ENCODE results near the gene HS1BP3. TPM values are rescaled to one million over a fixed set of nuclear protein-coding genes. Genes with fewer than 3 reads are reported as not detected.

HS1BP3 gene
- total RNA-seq, 1 donor from 2014 or later, result 22.1 TPM

DNA sequence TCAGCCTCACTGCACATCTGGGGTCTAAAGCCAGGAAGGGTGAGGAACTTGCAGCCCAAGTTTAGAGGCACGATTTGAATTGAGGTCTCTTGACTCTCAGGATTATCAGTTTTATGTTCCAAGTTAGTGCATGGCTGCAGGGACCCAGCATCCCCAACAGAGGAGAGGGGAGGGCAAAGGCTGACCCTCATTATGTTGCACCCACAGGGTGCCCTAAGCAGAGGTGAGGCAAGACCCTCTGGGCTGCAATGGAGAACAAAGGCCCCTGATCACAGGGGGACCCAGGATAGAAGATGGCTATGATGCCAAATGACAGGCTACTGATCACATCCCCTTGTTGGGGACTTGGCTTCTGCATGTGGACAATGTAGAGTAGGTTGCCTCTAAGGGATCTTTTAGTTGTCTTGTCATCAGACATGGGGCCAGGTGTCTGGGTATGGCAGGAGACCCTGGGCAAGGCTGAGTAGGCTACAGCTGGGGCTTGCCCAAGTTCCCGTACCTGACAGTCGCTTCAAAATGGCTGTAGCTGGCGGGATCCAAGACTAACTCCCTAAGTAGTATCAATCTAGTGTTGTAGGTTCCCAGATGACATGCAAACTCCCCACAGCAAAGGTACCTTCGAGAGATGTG, 11.5 kb upstream of the HS1BP3 start:
- TF ChIP-seq, protein P1, sequence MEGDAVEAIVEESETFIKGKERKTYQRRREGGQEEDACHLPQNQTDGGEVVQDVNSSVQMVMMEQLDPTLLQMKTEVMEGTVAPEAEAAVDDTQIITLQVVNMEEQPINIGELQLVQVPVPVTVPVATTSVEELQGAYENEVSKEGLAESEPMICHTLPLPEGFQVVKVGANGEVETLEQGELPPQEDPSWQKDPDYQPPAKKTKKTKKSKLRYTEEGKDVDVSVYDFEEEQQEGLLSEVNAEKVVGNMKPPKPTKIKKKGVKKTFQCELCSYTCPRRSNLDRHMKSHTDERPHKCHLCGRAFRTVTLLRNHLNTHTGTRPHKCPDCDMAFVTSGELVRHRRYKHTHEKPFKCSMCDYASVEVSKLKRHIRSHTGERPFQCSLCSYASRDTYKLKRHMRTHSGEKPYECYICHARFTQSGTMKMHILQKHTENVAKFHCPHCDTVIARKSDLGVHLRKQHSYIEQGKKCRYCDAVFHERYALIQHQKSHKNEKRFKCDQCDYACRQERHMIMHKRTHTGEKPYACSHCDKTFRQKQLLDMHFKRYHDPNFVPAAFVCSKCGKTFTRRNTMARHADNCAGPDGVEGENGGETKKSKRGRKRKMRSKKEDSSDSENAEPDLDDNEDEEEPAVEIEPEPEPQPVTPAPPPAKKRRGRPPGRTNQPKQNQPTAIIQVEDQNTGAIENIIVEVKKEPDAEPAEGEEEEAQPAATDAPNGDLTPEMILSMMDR (conservative IDR thresholded peaks at IDR 0.05), result no peak
- DNase-seq (ENCODE audit: extremely low spot score, unreplicated experiment), result no peak
- H3K4me1 Mint-ChIP-seq (ENCODE audit: unreplicated experiment), result no peaks in the 10 kb centered on the region
- H3K4me3 Mint-ChIP-seq, result no peak overlapping the region
- no peak overlapping the region for H3K27ac Mint-ChIP-seq
- no peaks in the 10 kb centered on the region for H3K36me3 Mint-ChIP-seq
- no peaks in the 10 kb centered on the region for H3K9me3 Mint-ChIP-seq
- H3K27me3 Mint-ChIP-seq, result peaks cover 89% of the 10 kb centered on the region

DNA sequence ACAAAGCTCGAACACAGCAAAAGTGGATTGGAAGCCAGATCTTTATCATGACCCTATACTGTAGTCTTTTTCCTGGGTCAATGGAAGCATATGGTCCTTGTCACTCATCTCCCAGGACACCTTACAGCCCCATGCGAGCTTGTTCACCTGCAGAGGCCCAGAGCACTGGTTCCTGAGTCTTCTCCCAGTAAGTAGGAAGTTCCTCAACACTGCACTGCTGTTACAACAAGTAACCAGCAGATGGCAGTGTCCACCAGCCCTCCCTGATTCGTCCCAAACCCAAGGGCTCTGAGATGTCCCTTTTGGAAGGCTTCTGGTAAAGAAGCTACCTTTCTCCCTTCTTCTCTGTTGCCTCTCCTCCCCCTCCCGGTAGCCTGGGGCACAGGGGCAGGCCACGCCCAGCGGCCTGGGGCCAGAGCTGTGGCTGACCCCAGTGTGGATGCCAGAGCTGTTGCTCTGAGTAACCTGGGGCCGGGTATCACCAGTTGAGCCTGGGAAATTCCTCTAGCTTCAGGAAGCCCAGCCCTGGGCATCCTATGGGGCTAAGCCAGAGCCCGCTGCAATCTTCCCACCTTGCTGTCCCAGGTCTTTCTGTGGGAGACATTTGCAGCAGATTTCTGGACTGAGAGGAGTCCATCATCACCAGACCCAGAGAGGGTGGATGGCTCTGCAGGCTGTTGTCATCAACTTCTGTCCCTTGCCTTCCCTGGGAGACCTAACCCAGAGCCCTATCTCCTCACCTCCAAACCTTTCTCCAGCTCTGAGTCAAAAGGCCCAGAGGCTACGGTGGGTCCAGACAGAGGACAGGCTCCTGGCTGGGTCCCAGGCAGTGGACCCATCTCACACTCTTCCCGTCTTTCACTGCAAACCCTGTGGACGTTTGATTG, 10.8 kb upstream of the HS1BP3 start:
- Mint-ChIP-seq H3K27ac (peak overlapping the region; percentile 78), H3K36me3 (no peaks in the 10 kb centered on the region), H3K4me1 (ENCODE audit: unreplicated experiment) (no peaks in the 10 kb centered on the region)

DNA sequence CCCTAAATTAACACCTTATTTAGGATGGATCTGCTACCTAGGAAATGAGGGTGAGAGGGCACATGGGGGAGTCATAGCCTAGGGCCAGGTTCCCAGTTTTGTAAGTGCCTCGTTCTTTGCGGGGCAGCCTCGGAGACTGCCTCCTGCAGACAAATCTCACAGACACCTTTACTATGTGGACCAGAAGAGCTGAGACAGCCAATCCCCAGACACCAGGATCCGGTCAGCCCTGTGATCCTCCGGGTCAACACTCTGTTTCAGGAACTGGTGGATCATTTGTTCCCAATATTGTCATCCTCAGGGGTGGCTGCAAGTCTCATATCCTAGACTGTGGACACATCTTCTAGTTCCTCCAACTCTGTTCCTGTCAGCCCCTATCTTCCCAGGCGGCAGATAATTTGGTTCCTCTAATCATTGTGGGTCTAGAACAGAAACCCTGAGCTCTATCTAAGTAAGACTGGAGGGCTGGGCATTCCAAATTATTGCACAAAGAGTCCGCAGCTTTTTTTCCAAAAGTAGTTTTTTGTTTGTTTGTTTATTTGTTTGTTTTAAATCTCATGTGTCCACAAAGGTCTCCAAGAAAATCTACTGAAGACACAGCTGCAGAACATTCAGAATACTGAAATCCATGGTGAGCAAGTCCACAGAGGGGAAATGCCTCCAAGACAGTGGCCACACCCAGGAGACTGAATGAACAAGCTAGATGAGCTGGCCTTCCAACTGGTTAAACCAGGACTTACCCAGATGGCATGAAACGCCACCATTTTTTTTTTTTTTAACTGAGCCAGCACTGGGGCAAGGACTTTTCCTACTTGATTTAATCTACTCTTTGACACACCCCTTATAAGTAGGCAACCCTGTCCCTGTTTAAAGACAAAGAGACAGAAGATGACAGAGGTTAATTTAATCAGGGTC, 9.9 kb upstream of the HS1BP3 start:
- Mint-ChIP-seq H3K36me3 (no peaks in the 10 kb centered on the region), H3K4me1 (ENCODE audit: unreplicated experiment) (no peaks in the 10 kb centered on the region), H3K27ac (peak overlapping the region; percentile 78), H3K4me3 (no peak overlapping the region), H3K27me3 (peaks cover 92% of the 10 kb centered on the region), H3K9me3 (no peaks in the 10 kb centered on the region)
- DNase-seq (ENCODE audit: extremely low spot score, unreplicated experiment), result no peak
- TF ChIP-seq, protein P1 (conservative IDR thresholded peaks at IDR 0.05), result no peak

More for the DNA sequence above, 10.8 kb upstream of the HS1BP3 start:
- TF ChIP-seq, protein P1 (conservative IDR thresholded peaks at IDR 0.05), result peak; percentile 99
- Mint-ChIP-seq H3K27me3 (peaks cover 94% of the 10 kb centered on the region), H3K4me3 (no peak overlapping the region), H3K9me3 (no peaks in the 10 kb centered on the region)
- no peak for DNase-seq (ENCODE audit: extremely low spot score, unreplicated experiment)

DNA sequence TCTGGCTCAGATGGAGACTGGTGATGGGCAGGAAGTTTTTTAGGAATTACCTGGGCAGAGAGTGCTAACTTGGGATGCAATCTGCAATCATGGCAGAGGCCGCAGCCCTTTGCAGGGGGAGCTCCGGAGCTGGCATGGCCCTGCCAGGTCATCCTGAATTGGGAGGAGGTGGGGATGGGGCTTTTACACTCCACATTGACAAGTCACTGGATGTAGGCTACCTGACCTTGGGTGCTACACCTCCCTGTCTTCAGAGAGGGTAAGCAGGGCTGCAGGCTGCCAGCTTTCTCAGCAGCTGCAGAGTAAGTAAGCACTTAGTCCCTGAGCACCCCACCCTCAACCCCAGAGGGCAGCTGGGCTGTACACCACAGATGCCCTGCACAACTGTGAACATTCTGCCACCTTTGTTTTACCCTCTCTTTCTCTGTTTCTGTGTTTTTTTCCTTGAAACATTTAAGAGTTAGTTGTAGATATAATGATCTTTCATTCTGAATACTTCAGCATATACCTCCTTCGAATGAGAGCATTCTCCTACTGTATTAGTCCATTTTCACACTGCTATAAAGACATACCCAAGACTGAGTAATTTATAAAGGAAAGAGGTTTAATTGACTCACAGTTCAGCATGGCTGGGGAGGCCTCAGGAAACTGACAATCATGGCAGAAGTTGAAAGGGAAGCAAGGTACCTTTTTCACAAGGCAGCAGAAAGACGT, 6.8 kb upstream of the HS1BP3 start:
- H3K9me3 Mint-ChIP-seq, result no peaks in the 10 kb centered on the region
- no peaks in the 10 kb centered on the region for H3K4me1 Mint-ChIP-seq (ENCODE audit: unreplicated experiment)
- DNase-seq (ENCODE audit: extremely low spot score, unreplicated experiment), result no peak
- H3K4me3 Mint-ChIP-seq, result no peak overlapping the region
- peaks cover 76% of the 10 kb centered on the region for H3K27me3 Mint-ChIP-seq
- no peak overlapping the region for H3K27ac Mint-ChIP-seq
- no peaks in the 10 kb centered on the region for H3K36me3 Mint-ChIP-seq
- TF ChIP-seq, protein P1 (conservative IDR thresholded peaks at IDR 0.05), result no peak

DNA sequence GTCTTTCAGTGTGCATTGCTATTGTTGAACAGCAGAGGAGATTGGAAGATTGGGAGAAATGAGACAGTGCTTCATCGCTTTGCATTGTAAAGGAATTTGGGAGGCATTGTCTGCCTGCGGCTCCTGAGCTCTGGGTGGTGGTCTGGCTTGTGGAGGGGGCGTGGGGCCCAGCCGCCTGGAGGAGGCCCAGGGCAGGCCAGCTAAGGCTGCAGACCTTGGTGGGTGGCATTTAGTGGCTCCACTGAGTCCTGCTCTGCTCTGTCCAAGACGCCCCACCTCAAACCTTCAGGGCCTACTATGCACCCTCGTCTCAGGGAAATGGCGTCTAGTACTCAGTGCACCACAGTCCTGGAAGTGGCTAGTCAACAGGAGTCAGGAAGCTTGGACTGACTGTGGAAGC, 5.7 kb upstream of the HS1BP3 start:
- Mint-ChIP-seq H3K27me3 (peaks cover 65% of the 10 kb centered on the region), H3K9me3 (no peaks in the 10 kb centered on the region), H3K36me3 (no peaks in the 10 kb centered on the region), H3K27ac (no peak overlapping the region), H3K4me1 (ENCODE audit: unreplicated experiment) (no peaks in the 10 kb centered on the region), H3K4me3 (no peak overlapping the region)
- TF ChIP-seq, protein P1 (conservative IDR thresholded peaks at IDR 0.05), result no peak
- no peak for DNase-seq (ENCODE audit: extremely low spot score, unreplicated experiment)

Data from type B pancreatic cell (in vitro differentiated cells).